22Rv1 (cell line): ENCODE data around the gene TFAP2A.

Experiments
- ZFX ChIP-seq: fragments of 450-650 bp; IDR thresholded peaks from 2 replicates; pipeline ENCODE4 v1.6.1; 2017; ENCODE audit warnings: antibody characterized with exemption, borderline replicate concordance
- TF ChIP-seq, protein P1 (sequence below): fragments of 450-650 bp; IDR thresholded peaks from 2 replicates; pipeline ENCODE4 v1.5.1; 2017; ENCODE audit warnings: mild to moderate bottlenecking

DNA sequence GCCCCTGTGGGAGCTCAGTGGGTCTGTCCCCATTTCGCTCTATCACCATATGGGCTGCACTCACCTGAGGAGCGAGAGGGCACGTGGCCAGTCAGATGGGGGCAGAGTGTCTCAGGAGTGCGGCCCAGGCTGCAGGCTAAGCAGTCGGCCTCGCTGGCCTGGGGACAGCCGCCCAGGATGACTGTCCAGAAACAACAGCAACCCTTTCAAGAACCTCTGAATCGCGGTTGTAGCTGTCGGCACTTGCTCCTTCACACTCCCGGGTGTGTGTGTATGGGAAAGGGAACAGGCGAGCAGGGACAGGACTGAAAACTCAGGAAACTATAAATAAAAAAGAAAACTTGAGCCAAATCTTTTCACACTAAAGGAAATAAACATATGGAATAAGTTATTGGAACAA lies 63.1 kb downstream of the TFAP2A start:
- TF ChIP-seq, protein P1, sequence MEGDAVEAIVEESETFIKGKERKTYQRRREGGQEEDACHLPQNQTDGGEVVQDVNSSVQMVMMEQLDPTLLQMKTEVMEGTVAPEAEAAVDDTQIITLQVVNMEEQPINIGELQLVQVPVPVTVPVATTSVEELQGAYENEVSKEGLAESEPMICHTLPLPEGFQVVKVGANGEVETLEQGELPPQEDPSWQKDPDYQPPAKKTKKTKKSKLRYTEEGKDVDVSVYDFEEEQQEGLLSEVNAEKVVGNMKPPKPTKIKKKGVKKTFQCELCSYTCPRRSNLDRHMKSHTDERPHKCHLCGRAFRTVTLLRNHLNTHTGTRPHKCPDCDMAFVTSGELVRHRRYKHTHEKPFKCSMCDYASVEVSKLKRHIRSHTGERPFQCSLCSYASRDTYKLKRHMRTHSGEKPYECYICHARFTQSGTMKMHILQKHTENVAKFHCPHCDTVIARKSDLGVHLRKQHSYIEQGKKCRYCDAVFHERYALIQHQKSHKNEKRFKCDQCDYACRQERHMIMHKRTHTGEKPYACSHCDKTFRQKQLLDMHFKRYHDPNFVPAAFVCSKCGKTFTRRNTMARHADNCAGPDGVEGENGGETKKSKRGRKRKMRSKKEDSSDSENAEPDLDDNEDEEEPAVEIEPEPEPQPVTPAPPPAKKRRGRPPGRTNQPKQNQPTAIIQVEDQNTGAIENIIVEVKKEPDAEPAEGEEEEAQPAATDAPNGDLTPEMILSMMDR, result no peak
- no peak for TF ChIP-seq ZFX
